HG03558 (cell line): Measurements from ENCODE around the gene MEGF11.

Experiments used
- ATAC-seq: cut with Tn5 transposase; IDR thresholded peaks from one replicate; pipeline ENCODE4 v1.9.1; 2021; ENCODE audit warnings: moderate number of reproducible peaks; ENCODE audit not compliant: unreplicated experiment; ENCODE audit errors: extremely low read depth

Gene MEGF11

DNA sequence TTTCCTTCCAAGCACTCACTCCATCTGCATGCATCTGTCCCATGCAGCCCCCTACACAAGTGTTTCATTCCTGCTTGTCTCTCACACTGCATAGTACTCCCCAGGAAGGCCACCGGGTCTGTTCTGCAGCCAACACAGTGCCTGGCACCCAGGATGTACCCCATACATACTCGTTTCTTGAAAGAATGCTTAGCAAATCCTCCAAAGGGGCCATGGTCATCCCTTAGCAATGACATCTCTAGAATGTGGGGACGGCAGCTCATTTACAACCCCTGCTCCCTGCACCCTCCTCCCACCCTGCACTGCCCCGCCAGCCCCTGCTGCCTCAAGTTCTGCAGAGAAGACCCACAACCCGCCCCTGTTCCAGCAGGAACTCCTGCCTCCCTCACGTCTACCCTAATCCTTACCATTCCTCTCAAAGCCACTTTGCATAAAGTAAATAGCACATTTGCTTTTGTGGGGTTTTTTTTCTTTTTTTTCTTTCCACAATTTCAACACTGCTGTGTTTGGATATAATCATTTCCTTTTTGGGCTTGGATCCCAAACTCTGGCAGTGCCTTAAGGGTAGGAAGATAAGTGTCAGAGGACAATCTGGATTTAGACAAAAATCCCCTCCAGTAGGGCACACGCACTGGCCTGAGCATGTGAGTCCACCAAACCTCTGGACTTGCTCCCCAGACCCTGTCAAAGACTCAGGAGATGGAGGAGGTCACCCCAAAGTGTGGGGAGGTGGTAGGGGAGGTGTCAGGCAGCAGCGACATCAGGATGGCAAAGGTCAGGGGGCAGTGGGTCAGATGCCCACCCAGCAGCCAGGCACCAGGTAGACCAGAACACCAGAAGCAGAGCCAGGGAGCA lies 68.4 kb downstream of the MEGF11 start:
- no peak for ATAC-seq

DNA sequence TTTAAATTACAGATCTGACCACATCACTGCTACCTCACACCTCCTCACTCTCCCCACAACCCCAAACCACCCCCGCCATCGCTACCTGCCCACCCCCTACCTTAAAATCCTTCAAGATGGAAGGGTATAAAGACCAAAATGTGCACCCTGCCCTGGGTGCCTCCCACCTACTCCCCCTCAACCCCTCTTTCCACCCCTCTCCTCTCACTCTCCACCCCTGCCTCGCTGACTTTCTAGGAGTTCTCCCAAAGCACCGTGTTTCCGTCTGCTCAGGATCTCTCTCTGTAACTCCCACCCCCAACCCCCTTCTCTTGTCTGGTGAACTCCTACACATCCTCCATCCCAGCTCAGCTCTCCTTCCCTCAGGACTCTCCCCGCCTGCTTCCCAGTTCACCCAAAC lies 69.1 kb downstream of the MEGF11 start:
- ATAC-seq: no peak

DNA sequence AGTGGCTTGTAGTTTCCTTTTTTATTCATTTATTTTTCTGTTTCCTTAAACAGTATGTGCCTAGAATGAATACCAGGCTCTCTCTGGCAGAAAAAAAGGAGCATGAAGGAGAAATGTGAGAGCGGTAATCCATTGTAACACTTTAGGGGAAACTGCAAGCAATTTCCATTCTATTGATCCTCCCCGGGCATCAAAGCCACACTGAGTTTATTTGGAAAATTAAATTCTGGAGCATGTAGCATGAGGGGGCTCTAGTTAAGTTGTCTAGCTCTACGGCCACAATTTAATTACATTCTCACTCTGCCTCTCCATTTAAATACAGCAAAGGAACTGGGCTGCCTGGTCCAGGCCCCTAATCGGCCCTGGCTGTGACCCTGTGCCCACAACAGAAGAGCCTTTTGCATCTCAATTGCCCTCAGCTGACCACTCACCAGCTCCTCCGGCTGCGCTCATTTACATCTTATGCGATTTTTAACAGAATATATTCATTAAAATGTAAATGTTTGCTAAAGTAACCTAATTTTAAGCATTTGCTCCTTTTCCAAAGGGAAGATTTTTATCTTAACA lies 72.9 kb downstream of the MEGF11 start:
- ATAC-seq: no peak

DNA sequence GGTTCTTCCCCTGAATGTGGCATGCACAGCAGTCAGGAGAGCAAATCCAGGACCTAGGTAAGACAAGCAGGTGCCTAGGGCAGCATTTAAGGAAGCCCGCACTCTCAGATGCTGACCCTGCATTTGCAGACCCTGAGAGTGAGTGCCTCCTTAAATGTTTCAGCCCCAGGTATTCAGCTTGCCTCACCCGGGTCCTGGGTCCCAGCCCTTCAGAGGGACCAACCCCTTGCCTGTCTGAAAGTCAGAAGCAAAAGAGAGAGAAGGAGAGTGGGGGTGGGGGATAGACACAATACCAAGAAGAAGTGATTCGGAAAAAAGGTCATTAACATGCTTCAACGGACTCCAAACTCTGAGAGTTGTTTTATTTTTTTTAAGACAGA lies 75.0 kb downstream of the MEGF11 start:
- no peak for ATAC-seq

DNA sequence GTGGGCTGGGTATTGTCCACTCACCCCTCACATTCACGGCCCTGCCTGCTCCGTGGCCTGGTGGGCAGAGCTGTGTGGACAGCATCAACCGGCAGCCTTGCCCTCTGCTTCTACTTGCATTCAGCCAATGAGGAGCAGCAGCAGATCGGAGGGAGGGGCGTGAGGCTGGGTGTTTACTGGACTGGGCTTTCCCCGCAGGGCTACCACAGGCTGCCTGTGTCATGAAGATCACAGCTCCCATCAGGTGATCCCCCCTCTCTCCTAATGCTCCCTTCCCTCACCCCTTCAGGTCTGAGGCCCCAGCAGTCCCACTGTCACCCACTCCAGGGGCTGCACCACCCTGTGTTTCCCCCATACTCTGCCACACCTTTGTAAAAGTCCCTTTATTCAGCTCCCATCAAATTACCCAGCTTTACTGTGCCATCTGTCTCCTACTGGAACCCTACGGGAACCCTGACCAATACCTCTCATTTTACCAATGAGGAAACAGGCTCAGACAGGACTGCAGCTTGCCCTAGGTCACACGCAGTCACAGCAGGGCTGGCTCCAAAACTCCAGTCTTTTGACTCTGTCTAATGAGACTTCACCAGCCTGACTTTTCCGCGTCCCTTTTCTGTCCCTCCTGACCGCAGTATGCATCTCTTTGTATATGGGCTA lies 81.1 kb downstream of the MEGF11 start:
- no peak for ATAC-seq

DNA sequence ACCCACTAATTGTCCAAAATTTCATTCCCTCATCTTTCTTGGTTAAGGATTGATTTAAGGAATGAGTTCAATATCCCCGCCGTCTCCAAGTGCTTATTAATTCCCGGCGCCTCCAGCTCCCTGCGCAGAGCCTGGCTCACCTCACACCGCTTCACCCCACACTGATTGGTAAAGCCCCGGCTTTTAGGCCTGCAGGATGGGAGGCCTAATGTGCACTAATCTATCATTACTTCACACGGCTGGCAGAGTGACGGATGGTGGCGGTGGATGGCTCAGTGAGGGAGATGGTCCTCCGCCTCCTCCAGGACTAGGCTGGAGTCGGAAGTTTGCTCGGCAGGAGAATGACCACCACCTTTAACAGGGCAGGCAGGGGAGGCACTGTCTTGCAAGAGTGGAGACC lies 81.7 kb downstream of the MEGF11 start:
- no peak for ATAC-seq

DNA sequence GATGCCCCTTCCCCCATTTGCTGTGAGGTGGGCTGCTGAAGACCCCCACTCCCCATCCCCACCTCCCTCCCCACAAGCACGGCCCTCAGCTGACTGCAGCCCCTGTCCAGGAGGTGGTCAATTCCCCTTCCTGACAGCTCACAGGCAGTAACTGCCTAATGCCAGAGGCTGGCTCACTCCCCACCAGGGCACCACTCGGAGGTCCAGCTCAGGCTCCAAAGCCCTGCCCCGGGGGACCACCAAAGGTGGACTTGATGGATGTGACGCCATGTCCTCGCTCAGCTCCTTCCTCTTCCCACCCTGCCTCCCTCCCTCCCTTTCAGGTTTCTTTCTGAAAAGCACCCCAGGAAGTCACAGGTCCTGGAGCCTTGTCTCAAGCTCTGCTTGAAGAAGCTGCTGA lies 82.8 kb downstream of the MEGF11 start:
- ATAC-seq: no peak

DNA sequence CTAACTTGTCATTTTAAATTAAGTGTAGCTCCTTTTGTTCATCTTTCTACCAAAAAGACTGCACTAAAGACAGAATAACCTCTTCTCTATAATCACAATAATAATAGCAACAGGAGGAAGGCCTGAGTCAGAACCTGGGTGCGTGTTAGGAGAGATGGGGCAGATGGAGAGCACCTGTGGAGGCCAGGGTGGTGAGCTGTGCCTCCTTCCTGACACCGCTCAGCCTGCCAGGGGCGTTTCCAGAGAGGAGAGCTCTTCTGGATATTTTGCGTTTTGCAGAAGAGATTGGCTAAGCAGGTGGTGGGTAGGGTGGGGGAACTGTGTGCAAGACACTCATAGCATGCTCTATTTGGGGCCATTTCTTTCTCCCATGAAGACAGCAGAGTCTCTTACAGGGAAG lies 83.5 kb downstream of the MEGF11 start:
- no peak for ATAC-seq

DNA sequence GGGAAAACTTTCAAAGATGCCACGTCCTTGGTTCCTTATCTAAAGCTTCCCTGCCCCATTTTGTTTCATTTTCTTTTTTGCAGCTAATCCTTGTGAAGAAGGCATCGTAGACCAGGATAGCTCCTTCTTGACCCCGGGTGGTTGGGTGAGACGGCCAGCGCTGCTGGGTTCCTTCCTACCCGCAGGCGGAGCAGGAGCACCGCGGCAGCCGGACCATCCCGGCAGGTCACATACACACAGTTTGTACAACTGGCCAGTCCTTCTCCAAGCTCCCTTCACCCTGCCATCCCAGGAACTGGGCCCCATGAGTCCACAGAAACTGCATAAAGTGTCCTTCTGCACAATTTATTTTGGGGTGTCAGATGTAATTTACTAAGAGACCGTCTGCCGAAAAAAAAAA lies 83.9 kb downstream of the MEGF11 start:
- ATAC-seq: no peak

DNA sequence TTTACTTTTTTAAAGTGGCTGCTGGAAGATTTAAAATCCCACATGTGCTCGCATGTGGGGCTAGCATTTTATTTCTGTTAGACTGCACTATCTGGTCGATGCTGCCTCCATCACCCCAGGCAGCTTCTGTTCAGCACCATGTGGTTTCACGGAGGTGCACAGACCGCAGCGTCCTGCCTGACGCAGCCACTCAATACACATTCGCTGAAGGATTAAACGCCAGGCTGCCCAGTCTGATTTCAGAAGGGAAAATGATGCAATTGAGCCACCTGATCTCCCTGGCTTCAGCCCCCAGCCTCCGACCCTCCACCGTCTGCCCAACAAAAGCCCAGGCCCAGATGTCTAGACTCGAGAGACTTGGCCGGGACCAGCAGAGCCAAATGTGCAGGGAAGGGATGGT lies 84.5 kb downstream of the MEGF11 start:
- ATAC-seq: no peak

DNA sequence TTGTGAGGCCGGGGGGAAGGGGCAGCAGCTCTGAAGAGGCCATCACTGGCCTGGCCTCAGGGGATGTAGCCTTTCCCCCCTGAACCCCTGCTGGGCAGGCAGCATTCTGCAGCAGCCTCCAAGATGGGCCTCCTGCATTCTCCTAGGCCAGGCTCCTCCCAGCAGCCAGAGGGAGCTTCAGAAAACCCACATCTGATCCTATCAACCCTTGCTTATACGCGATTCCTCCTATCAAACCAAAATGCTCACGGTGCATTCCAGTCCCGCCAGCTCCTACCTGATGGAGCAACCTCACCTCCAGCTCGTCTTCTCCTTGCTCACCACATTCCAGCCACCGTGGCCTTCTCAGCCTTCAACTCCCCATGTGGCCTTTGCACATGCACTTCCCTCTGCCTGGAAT lies 85.7 kb downstream of the MEGF11 start:
- no peak for ATAC-seq

DNA sequence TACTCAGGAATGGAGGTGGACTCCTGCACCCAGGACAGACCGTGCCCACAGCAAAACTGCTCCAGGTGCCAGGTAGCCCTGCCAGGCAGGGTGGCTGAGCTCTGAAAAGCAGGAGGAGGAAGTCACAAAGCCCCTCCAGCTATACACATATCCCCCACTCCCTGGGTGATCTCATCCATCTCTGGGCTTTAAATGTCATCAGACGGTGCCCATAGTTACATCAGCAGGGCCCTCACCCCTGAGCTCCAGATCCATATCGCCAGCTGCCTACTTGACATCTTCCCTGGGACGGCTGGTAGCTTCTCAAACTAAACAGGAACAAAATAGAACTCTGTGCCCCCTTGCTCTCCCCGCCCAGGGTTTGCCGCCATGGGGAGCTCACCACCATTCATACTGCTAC lies 87.7 kb downstream of the MEGF11 start:
- ATAC-seq: no peak

DNA sequence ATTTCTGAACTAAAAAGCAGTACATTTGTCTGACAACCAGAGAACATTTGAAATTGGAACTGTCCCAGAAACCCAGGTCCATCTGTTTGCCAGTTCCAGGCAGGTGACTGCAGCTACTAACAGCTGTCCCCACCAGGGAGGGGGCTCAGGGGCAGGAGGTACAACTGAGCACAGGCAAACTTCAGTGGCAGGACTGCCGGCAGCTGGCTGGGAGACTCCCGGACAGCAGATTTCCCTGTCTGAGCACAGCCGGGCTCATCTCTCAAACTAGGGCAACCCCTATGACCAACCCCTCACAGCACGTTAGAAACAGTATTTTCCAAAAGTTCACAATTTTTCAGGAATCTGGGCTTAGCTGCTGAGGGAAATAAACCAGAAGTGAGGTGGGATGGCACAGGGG lies 88.8 kb downstream of the MEGF11 start:
- no peak for ATAC-seq

DNA sequence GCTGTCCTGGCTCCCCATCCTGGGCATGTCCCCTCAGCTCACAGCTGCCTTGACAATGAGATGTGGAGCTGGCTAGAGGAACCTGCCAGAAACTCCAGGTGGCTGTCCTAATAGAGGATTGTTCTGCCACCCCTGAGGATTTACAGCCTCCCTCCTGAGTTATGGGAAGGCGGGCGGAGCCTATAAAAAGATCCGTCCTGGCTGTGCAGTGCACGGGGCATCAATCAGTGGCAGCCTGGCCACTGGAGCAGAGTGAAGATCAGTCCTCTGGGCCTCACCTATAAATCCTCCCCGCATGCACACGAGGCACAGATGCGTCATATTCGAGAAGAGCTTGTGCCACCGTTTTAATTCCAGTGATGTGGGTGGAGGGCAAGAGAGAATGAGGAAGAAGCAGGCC lies 90.0 kb downstream of the MEGF11 start:
- no peak for ATAC-seq

DNA sequence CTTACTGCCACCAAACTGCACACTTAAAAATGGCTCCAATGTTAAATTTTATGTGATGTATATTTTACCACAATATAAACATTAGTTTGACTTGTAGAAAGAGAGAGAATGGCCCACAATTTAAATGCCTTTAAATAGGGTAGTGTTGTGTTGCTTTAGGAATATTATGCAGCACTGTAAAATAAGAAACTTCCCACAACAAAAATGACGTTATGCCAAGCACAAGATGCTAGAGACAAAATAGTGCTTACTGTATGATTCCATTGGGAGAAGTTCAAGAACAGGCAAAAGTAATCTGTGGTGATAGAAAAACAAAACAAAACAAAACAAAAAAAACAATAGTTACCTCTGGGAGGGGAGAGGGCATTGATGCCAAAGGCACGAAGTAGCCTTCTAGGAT lies 91.3 kb downstream of the MEGF11 start:
- no peak for ATAC-seq

DNA sequence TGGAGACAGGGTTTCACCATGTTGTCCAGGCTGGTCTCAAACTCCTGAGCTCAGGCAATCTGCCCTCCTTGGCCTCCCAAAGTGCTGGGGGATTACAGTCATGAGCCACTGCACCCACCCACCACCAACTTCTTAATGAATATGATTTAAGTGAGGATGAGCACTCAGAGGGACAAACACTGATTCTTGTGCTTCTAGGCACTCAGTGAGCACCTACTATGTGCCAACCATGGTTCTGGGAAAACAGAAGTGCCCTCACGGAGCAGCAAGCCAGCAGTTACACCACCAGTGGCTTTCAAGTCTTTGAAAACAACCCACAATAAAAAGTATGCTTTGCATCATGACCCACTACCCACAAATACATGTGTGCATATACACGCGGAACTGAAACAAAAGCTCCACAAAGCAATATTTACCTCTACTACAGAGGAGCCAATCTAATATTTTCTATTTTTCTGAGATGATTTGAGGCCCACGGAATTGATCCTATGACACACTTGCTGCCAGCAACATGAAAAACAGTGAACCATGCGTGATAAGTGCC lies 91.9 kb downstream of the MEGF11 start:
- no peak for ATAC-seq

DNA sequence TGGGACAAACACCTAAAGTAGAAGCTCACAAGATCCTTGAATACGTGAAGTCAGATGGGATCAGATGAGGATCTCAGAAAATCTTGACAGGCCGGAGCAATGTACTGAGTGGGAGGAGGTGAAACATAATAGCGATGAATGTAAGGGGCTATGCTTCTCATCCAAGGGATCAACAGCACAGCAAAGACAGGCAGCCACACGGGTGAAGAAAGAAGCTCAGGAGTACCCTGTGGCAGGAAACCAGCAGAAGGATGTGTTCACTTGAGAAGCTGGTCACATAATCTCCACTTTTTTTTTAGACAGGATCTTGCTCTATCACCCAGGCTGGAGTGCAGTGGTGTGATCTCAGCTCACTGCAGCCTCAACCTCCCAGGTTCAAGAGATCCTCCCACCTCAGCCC lies 92.4 kb downstream of the MEGF11 start:
- ATAC-seq: no peak

DNA sequence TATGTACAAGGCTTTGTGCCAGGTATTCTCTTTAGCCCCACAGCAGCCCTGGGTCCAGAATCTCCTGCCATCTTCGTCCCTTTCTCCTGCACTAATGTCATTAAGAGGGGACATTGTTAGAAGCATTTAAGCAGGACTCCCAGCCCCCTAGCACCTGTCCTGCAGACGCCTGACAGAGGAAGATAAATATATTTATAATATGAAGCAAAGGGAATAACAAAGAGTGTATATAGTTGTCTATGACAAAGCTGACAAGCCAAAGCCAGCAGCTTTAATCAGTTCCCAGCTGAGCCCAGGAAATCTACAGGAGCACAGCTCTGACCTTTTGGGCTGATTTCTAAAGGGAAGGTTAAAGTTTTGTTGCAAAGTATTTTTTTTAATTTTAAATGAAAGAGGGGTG lies 96.0 kb downstream of the MEGF11 start:
- ATAC-seq: no peak

DNA sequence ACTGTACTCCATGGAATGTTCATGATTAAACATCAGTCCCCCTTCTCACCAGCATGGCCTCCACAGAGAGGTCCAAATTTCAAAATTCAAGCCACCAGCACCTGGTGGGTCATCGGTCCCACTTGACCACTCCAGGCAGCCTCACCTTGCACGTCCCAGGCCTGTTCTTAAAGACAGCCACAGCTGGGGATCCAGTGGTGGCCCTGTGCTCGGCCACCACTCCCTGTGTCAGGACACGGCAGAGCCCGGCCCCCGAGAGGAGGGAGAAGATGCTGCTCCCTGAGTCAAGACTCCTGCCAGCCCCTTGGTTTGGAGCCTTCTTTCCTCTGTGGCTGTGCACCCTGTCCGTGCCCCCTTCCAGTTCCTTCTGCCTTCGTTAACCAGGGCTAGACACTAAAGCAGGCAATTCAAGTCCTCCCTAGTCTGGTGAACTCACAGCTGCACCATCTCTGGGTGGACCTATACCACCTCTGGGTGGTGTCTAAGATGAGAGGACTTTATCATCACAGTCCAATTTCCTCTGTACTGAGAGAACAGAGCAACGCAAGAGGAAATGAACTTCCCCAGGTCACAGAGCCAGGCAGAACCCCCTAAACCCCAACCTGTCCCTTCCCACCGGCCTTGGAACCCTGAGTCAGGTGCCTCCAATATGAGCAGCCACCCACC lies 97.1 kb downstream of the MEGF11 start:
- no peak for ATAC-seq

DNA sequence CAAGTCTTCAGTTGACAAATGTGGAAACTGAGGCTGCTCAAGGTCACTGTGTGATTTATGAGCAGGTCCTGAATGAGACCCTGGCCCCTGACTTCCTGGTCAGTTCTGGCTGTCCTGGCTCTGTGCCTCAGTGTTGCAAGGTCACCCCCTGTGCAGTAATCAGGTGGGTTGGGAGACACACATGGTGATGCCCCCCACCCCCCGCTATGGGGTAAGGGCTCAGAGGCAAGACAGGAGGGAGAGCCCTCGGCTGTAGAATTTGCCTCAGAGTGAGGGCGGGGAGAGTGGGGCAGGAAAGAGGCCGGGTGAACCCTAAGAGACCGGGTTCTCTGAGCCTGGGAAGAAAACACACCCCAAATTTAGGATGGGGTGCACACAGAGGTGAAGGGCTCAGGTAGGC lies 98.5 kb downstream of the MEGF11 start:
- no peak for ATAC-seq

DNA sequence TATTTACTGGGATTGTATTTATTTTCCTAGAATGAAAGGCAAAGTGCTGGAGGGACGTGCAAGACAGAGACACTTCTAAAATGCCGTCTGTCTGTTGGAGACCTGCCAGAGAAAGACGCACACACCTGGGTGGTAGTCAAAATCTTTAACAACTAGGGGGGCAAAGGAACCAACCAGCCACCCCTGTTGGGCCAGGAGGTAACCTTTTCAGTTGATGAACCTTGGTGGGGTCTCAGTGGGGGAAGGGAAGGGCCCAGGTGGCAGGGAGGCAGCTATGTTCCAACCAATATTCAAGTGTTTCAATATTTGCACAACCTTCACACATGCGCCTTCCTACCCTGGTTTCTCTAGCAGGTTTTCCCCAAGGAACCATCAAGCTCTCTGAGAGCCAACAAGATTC lies 99.0 kb downstream of the MEGF11 start:
- ATAC-seq: no peak
